GM18907 (cell line): Measurements from ENCODE around the gene USP49.
A peak's percentile ranks its signal among the peaks of the same experiment; 100 is the strongest.
"Not testable (repeated sequence)": the region's sequence is repeated elsewhere in the genome, so short reads cannot be mapped to it uniquely, and the experiment has no call there.

Experiments used
- ATAC-seq: cut with Tn5 transposase; IDR thresholded peaks from one replicate; pipeline ENCODE4 v1.9.1; 2021; ENCODE audit warnings: mild to moderate bottlenecking, moderate library complexity; ENCODE audit not compliant: unreplicated experiment

Gene USP49

DNA sequence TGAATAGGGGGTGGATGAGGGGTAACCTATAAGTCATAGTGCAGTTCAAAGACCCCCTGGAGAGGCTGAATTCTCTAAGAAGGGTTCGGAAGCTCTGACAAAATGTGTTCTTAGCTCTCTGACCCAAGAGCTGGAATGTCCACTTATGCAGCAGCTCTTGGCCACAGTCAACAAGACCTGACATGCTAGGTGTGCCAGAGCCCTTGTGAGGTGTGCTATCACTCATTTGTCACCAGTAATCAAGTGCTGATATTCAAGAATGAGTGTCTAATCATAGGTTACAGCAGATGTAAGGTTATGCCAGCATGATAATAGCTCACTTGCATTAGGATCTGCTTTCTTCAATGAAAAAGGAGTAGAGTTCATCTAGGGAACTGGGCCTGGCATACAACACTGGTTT, 79.6 kb downstream of the USP49 start:
- ATAC-seq = no peak

DNA sequence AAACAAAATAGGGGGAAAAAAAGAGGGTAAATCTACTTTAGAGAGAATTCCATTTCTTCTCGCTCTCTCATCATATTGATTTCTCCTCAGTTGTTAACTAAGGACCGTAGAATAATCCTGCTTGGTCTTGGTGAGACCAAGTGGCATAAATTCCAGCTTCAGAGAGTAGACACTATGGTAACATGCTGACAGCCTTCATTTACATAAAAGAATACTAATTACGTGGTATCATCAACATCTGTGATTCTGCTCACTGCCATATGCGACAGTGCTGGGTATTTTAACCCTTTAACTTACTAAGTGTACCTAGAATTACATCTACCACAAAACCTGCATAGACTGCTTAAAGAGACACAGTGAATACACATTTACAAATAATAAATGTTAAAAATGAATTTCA, 80.5 kb downstream of the USP49 start:
- no peak for ATAC-seq

DNA sequence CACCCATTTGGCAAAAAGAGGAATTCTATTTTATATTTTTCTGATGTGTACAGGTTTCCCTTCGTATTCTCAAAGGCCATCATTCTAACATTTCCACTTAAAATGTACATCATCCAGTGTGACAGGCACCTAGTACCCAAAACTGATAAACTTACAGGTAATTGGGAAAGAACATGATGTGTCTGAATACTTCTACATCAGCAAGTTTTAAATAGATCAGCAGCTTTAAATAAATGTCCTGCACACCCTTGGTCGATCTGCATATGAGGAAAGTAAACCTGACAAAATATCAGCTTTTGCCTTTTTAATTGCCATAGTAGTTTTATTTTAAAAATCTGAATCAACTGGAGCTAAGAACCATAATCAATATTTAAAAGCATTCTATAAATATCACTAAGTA, 81.2 kb downstream of the USP49 start:
- no peak for ATAC-seq

DNA sequence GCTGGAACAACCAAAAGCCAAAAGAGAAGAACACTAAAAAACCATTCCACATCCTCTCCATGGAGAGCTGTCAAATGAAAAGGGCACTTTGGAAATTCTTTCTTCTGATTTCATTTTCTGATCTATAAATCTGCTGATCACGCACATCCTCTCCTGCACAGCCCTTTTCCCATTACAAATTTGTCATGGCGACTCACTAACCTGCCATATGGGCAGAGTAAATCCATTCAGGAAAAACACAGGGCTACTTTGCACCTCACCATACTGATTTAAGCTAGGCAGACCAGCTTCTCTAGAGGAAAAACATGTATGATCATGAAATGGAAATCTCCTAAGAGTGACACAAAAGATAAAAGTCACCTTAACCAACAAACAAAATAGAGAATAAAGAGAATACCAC, 81.7 kb downstream of the USP49 start:
- ATAC-seq = no peak

DNA sequence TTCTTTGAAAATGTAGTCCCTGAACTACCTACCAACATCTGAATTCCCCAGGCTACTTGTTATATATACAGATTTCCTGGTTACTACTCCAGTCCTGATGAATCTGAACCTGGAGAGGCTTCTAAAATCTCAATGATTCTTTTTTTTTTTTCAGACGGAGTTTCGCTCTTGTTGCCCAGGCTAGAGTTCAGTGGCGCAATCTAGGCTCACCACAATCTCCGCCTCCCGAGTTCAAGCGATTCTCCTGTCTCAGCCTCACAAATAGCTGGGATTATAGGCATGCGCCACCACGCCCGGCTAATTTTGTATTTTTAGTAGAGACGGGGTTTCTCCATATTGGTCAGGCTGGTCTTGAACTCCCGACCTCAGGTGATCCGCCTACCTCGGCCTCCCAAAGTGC, 83.2 kb downstream of the USP49 start:
- not testable (repeated sequence) for ATAC-seq

DNA sequence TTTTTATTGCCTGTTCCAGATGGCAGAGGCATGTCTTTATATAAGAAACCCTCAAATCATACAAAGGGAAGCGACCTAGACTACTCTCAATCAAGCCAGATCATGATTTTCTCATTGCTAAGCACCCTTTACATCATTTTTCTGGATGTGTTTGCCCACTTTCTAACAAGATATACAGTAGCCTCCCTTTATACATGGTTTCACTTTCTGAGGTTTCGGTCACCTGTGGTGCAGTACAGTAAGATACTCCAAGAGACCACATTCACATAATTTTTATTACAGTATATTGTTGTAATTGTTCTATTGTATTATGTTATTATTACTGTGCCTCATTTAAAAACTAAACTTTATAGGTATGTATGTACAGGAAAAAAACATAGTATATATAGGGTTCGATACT, 84.1 kb downstream of the USP49 start:
- ATAC-seq = no peak

DNA sequence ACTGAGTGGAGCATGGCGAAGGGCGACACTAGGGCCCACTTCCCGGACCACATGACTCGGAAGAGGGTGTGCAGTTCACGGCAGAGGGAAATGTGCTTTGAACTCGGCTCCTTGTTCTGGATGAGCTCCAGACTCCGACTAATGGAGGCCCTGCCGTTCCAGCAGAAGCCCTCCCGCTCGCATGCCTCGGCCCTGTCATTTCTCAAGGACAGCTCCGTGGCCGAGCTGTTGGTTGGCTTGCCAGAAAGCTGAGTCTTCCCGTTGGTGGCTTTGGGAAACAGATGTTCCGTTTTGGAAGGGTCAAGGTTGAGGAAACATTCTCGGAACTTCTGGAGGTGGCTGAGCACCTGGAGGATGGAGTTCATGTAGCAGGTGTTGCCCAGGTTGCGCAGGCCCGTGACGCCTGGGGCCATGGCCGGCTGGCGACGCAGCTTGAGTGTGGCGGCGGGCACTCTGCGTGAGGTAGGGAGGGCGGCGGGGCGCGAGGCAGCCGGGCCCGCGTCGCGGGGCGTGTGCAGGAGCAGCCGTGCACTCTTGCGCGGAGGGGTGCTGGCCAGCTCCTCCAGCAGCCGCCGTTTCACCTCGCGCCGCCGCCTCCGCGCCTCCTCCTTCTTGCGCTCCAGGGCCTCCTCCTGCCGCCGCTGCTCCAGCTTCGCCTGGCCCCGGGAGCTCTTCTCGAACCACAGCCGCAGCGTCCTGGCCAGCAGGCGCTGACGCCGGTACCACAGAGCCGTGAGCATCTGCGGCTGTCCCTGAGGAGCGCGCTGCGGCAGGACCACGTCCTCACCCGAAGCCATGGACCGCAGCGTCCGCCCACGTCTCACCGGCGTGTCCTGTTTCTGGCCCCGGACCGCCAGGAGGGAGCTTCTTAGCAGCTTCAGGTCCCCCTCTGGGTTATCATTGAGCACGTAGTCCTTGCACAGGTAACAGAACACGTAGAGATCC, 89.1 kb downstream of the USP49 start:
- ATAC-seq = no peak

DNA sequence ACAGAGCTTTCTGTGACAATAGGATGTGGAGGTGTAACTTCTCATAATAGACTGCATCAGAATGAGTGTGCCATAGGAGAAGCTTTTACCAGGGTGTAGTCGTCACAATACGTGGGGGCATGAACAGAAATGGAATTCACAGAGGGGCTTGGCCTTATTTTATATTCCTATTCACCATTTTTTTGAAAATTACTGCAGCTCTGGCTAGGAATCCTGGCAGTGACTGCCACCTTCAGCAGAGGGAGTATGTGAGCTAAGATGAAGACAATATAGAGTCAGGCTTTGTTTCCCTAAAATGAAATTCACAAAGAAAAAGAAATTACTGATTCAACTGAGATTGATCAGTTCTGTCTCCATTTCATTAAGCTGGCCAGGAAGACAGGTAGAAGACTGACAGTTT, 93.8 kb downstream of the USP49 start:
- no peak for ATAC-seq

DNA sequence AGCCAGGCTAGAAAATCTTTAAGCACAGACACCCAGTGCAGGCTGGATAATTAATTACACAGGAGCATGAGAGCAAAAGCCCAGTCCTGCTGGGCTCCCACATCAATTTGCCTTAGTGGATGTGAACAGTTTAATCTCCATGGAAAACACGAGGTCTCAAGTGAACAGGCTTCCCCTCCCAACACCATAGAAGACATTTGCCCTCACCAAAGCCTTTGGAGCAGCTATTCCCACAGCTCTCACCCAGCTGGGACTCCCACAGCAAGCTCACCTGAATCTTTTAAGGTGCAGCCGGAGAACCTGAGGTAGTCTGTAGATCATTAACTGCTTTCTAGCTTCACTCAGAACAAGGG, 95.6 kb downstream of the USP49 start:
- no peak for ATAC-seq

DNA sequence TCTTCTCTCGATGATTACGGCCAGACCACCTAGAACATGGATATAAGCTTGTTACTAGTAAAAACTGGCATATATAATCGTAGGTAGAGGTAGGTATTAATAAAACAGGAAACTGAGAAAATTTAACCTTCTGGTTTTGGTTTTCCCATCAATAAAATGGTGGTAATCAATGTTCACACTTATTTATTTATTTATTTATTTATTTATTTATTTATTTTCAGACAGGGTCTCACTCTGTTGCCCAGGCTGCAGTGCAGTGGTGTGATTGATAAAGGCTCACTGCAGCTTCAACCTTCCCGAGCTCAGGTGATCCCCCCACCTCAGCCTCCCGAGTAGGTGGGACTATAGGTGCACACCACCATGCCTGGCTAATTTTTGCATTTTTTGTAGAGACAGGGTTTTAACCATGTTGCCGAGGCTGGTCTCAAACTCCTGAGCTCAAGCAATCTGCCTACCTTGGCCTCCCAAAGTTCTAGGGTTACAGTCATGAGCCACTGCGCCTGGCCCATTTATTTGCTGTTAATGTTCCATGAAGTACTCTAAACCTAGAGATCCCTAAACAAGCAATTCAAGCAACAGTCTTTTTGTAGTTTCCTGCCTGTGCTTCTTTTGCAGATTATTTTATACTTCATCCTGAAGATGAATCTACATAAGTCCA, 96.1 kb downstream of the USP49 start:
- ATAC-seq = no peak

DNA sequence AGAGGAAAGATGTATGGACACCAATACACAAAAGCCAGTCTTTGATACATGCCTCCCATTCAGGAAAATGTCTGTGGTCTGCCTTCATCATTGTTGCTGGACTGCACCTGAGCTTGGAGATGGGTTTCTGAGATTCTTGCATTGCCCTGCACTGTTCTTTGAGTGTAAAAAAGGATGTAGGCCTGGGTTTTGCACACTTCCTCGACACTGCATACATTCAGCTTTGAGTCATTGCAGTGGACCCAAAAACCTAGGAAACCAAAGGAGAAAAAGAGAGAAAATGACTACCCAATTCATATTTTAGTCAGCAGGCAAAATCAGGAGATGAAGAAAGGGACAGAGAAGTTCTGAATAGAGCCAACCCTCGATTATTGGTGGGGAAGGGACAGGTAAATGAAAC, 98.7 kb downstream of the USP49 start:
- no peak for ATAC-seq

DNA sequence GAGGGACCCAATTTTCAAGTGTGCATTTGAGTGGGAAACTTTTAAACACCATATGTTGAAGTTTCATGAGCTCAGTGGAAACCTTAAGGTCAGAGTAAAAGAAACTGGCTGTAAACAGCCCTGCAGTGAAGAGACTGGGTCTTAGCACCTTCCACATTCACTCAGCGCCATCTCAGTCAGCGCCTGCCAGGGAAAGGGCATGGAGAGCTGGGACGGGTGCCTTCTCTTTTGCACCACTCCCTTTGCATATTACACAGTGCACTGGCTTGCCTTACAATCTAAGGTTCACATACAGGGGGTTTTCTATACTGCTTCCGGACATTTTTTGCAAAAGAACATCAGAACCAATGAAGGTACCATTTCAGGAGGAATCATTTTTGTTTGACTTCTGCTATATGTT, 103.2 kb downstream of the USP49 start:
- no peak for ATAC-seq

DNA sequence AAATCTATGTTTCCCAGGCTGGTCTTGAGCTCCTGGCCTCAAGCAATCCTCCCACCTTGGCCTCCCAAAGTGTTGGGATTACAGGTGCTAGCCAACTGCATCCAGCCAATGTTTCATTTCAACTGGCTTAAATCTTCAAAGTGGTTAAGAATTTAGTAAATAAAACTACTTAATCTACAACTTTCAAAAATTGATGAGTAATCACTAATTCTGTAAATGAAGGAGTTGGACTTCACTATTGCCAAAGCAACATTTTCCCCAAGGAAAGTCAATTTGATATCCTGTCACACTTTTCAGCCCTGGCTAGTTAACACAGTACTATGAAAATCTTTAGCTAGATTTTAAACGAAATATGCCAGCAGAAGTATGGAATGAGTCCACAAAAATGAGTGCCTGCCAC, 103.9 kb downstream of the USP49 start:
- no peak for ATAC-seq

DNA sequence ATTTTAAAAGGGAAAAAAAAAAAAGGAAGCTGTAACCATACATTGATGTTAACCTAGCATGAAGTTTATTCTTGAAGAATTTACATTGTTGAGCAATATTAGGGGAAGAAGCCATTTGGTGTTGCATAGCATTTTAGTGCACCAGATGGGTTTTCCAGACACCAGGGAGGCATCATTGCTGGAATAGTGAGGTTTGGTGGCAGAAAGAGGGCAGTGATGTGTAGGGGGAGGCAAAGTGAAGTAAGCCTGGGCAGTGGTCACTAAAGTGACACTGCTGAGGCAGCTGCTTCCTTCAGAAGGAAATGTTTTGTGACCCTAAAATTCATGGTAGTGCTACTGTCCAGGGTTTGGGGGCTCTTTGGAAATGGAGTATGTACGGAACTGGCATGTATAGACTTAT, 105.1 kb downstream of the USP49 start:
- no peak for ATAC-seq

DNA sequence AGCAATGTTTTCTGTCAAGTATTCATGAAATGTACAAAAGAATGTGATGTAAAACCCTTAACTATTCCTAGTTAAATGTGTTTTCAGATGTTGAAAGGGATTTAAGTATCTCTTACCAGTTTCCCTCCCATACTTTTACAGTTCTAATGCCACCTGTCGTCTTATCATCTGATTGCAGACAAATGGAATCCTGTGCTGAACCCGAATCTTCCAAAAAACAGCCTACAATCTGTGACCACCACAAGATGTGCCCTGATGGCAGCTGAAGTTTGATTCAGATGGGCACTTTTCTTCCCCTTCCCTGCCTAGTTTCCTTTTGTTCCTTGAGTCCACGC, 105.8 kb downstream of the USP49 start:
- no peak for ATAC-seq

DNA sequence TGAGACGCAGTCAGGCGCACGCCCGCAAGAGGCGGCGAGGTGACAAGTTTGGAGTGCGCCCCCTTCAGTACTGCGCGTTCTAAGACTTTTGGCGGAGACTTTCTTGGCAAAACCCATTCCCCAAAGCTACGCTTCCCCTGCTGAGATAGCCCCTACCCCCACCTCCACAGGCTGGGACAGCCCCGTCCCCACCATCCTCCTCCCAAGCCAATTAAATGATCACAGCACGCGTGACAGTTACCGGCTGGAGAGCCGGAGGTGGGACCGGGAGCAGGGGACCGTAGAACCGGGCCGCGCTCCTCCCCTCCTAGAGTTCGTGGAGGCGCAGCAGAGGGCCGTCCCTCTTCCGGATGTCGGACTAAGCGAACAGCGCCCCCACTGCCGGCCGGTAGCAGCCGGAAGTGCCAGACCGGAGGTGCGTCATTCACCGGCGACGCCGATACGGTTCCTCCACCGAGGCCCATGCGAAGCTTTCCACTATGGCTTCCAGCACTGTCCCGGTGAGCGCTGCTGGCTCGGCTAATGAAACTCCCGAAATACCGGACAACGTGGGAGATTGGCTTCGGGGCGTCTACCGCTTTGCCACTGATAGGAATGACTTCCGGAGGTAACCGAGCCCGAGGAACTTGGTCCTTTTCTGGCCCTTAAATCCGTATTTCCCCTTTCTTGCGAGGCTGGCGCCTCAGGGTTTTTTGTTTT, 107.8 kb downstream of the USP49 start, which contains the start of gene TOMM6:
Gene TOMM6, plus strand, starts transcription at position 476 of the 699 bp plus-strand sequence. Its CDS starts 4 bp downstream, at position 480.
- peak; percentile 79 for ATAC-seq

DNA sequence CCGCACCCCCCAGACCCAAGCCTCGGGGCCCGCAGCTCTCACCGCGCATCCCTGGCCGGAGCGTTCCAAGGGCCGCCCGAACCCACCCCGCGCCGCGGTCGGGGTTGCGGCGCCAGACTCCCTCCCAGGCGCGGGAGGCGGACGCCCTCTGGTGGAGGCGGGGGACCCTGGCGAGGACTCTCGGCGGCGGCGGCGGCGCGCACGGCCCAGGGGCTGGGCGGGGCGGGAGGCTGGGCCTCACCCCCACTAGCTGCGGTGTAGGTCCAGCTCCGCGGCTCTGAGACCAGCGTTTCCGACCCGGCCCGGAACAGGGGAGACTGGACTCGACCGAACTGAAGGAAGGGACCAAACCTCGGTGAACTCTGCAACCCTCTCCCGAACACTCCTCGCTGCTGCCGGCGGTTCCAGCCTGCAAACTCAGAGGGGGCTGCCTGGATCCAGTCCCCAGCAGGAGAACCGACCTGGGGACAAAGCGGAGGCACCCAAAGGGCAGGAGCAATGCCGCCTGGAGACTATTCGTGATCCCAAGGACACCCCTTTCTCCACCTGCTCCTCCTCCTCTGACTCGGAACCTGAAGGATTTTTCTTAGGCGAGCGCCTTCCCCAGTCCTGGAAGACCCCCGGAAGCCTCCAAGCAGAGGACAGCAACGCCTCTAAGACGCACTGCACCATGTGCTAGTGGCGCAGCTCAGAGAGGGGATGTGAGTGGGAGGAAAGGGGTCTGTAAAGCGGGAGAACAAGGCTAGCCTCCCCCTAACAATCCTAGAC, 108.5 kb downstream of the USP49 start:
- ATAC-seq = peak; percentile 55

DNA sequence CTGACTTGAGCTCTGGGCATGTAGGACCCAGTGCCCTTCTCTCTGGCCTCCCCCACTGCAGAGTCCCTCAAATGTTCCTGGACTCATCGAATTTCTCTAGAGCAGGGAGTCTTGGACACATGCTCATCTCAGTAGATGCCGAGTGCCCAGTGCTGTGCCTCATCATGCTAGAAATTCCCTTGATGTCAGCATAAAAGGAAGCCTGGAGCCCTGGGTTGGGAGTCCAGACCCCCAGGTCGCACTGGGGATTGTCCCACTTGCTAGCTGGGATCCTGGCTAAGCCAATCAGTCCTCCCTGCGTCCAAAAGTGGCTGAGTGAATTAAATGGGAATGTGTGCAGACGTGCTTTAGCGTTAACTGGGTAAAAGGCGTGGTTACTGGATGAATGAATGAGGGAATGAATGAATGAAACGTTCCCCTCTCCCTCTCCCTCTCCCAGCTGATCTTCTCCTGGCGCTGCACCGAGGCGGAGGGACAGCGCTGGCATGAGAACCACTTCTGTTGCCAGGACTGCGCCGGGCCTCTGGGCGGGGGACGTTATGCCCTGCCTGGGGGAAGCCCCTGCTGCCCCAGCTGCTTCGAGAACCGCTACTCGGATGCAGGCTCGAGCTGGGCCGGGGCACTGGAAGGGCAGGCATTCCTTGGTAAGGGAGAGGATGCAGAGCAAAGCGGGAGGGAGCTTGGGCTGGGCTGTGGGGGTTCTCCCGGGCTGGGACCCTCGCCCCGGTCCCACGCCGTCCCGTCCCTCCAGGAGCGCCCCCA, 109.3 kb downstream of the USP49 start:
- no peak for ATAC-seq

DNA sequence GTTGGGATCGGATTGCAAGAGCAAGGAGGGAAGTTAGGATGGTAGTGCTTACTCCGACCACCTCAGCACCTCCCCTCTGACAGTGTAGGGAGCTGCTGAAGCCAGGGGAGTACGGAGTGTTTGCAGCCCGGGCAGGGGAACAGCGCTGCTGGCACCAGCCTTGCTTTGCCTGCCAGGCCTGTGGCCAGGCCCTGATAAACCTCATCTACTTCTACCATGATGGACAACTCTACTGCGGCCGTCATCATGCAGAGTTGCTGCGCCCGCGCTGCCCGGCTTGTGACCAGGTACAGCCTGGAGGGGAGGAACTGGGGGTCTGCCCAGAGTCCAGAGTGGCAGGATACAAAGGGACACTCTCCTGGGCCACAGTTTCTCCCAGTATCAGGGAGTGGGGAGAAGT, 109.9 kb downstream of the USP49 start:
- no peak for ATAC-seq

DNA sequence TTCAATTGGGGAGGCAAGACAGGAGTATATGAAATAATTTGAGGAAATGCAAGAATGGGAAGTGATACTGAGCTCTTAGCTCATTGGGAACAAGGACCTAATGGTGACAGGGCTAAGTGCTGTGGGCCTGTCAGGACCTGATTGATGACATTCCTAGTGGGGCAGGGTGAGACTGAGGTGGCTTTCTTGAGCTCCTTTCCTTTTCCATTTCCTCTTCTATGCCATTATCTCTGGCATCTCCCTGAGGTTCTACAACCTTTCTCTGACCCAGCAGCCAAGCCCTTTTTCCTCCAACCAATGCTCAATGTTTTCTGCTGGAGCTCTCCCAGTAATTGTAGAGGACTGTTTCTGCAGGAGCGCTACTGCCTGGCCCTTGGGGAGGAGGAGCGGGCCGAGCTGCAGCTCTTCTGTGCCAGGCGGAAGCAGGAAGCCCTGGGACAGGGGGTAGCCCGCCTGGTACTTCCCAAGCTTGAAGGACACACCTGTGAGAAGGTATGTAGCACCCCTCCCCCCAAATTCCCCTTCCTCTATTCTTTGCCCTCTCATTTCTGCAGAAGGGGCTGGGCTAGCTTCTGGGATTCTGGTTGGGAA, 110.5 kb downstream of the USP49 start:
- ATAC-seq = no peak
